Neutrophil (primary cell): Measurements from ENCODE around the gene APOB.

Experiments used
- H3K27ac ChIP-seq: fragments of 200-600 bp; sonication (generic); 2 replicates; pipeline ENCODE4 v1.5.1; 2016; ENCODE audit warnings: mild to moderate bottlenecking, moderate library complexity
- H3K27me3 ChIP-seq: fragments of 200-600 bp; sonication (generic); 2 replicates; pipeline ENCODE4 v1.6.0; 2016; ENCODE audit warnings: mild to moderate bottlenecking
- H3K36me3 ChIP-seq: fragments of 200-600 bp; sonication (generic); 2 replicates; pipeline ENCODE4 v1.5.1; 2017
- H3K4me1 ChIP-seq, 2 experiments: fragments of 200-600 bp in 1 of 2; sonication (generic) in 1 of 2; 1 replicate in 1 of 2; 2 replicates in 1 of 2; pipeline versions ENCODE4 v1.5.1 to v1.6.1; 2013 to 2016; ENCODE audit warnings: low read depth in 1 of 2, low read length in 1 of 2, mild to moderate bottlenecking in 1 of 2, moderate library complexity in 1 of 2; ENCODE audit not compliant: control insufficient read depth in 1 of 2, insufficient read depth in 1 of 2
- H3K4me3 ChIP-seq, 2 experiments: fragments of 200-600 bp in 1 of 2; sonication (generic) in 1 of 2; 1 replicate in 1 of 2; 2 replicates in 1 of 2; pipeline ENCODE4 v1.5.1; 2013 to 2016; ENCODE audit warnings: low read depth in 1 of 2, low read length in 1 of 2, mild to moderate bottlenecking in 1 of 2, moderate library complexity in 1 of 2
- H3K9me3 ChIP-seq: fragments of 200-600 bp; sonication (generic); 2 replicates; pipeline ENCODE4 v1.5.1; 2016
- CTCF ChIP-seq: fragments of 200-600 bp; sonication (generic); IDR thresholded peaks from 2 replicates; pipeline ENCODE4 v1.5.1; 2016; ENCODE audit warnings: antibody characterized with exemption

The APOB gene

DNA sequence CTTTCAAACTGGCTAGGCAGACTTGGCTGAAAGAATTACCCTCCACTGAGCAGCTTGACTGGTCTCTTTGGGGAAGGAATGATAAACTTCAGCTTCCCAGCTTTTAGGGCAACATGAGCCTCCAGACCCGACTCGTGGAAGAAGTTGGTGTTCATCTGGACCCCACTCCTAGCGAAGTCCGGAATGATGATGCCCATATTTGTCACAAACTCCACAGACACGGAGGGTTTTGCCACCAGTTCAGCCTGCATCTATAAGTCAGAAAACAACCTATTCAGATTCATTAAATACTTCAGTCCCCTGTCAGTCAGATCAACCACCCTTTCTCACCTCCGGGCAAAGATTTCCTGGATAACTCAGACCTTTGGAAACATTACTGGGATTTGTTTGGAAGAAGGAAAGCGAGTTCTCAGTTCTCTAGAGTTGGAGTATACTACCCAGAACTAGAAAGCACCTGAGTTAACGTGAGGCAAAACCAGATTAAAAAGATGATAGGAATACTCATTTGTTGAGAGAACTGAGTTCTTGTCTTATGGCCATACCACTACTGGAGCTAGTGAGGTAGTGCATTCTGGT, 21.0 kb downstream of the APOB start:
- Histone ChIP-seq H3K27me3 (no peaks in the 10 kb centered on the region), H3K9me3 (no peaks in the 10 kb centered on the region), H3K36me3 (no peaks in the 10 kb centered on the region), H3K4me3 (no peak overlapping the region), H3K27ac (no peak overlapping the region), H3K4me1 (no peaks in the 10 kb centered on the region)
- no peak for TF ChIP-seq CTCF

- no peak for TF ChIP-seq CTCF
- no peaks in the 10 kb centered on the region for H3K27me3 ChIP-seq
- no peak overlapping the region for H3K4me3 ChIP-seq
- H3K27ac ChIP-seq, result no peak overlapping the region
- H3K4me1 ChIP-seq, result no peaks in the 10 kb centered on the region
- no peaks in the 10 kb centered on the region for H3K36me3 ChIP-seq
- H3K9me3 ChIP-seq, result no peaks in the 10 kb centered on the region
Measured at GRCh38 chr2:21021430-21021829, 22.4 kb downstream of the APOB start.

DNA sequence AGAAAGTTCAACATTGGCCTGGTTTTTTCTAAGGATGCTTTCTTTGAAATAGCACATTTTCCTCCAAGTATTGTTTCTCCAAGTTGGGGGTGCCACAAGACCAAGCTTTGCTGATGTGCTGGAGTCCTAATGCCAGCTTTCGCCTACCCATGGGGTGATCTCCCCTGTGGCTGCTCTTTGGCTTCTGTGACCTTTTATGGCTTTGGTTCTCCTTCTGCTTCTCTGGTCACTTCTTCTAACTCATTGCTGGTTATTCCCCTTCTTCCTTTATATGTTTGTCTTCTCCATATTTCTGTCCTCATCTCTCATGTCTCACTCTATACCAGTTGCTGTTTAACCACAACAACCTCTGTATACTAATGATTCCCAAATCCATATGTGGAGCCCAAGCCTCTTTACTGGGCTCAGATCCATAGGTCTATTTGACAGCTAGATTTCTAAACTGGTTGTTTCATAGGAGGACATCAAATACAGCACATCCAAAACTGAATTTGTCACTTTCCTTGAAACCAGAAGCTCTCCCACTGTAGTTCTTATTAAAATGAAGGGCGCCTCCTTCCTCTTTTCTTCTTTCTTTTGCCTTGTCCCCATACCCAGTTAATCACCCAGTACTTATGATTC, 23.1 kb downstream of the APOB start:
- TF ChIP-seq CTCF, result no peak
- Histone ChIP-seq H3K9me3 (no peaks in the 10 kb centered on the region), H3K36me3 (no peaks in the 10 kb centered on the region), H3K4me3 (no peak overlapping the region), H3K4me1 (no peaks in the 10 kb centered on the region), H3K27ac (no peak overlapping the region), H3K27me3 (no peaks in the 10 kb centered on the region)

- Histone ChIP-seq H3K4me3 (no peak overlapping the region), H3K27ac (no peak overlapping the region), H3K36me3 (no peaks in the 10 kb centered on the region), H3K4me1 (no peaks in the 10 kb centered on the region), H3K27me3 (no peaks in the 10 kb centered on the region), H3K9me3 (no peaks in the 10 kb centered on the region)
- no peak for TF ChIP-seq CTCF
Measured at GRCh38 chr2:21020031-21020667, 23.7 kb downstream of the APOB start.

DNA sequence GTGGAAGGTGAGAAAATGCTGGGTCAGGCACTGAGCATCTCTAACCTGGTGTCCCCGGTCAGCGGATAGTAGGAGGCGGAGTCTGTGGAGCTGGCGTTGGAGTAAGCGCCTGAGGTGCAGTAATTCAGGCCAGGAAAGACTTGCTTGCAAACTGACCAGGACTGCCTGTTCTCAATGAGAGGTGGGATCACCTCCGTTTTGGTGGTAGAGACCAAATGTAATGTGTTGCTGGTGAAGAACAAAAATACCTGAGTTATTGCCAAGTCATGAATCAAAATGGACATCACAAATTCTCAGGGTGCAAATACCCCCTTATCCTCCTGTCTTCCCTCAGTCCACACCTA, 24.2 kb downstream of the APOB start:
- Histone ChIP-seq H3K4me3 (no peak overlapping the region), H3K27me3 (no peaks in the 10 kb centered on the region), H3K36me3 (no peaks in the 10 kb centered on the region), H3K27ac (no peak overlapping the region), H3K4me1 (no peaks in the 10 kb centered on the region), H3K9me3 (no peaks in the 10 kb centered on the region)
- TF ChIP-seq CTCF, result no peak
